ENCODE measurements around the gene AFTPH.

The AFTPH gene

DNA sequence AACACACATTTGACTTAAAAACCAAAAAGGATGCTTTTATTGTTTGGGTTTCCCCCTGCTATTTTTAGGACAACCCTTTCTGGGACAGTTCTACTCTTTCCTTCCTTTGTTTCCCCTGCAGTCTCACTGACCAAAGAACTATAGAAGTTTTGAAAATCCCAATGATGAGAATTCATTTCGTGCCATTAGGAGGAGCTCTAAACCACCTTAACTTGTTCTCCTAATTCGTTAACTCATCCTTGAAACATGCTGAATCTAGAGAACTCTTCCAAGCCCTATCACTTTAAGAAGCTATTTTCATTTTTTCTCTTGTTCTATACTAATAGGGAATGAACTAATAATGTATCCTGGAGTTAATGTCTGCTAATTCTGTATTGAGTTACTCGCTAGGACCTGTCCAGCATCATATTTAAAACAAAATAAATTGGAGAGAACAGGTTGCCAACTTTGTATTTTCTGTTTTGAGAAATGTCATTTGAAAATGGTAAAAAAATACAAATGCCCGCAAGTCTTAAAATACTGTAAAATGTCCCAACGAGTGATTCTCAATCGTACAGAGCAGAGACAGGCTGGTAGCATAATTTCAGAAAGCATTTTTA lies 62.9 kb downstream of the AFTPH start:
- DNase-seq (ENCODE audit: low read depth in 1 of 2, low spot score in 1 of 2), result no peak

DNA sequence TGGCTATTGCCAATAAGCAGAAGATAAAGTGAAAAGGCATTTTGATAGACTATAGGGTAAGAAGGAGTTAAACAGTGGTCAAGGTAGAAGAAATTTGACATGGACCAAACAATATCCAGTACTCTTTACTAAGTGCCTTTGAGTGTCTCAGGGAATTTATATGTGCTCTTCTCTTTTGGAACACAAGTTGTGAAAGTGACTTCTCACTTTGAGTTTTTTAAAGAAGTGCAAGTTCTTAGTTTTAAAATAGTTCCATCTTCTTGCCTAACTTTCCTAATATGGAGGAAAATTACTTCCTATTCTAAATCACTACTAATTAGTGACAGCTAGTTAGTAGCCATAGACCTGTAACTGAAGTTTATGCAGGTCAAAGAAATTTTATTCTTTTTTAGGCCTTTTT lies 63.4 kb downstream of the AFTPH start:
- DNase-seq (ENCODE audit: low read depth in 1 of 2, low spot score in 1 of 2), result no peak

DNA sequence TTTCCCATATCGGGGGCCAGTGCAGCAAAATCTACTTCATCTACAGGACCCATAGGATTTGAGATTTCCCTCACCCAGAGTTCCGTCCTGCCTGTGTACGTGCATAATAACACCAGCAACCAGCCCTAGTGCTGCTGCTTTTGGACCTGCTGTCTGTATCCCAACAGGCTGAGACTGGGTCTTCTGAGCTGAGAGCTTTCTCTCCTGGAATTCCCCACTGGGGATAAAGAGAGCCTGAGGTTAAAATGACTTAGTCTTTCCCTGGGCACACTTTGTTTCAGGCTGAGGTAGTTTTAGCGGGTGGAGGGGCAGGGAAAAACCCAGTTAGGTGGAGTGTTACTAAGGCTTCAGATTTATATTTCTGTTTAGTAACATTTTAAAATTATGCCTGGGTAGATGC lies 67.1 kb downstream of the AFTPH start:
- DNase-seq (ENCODE audit: low read depth in 1 of 2, low spot score in 1 of 2), result no peak

DNA sequence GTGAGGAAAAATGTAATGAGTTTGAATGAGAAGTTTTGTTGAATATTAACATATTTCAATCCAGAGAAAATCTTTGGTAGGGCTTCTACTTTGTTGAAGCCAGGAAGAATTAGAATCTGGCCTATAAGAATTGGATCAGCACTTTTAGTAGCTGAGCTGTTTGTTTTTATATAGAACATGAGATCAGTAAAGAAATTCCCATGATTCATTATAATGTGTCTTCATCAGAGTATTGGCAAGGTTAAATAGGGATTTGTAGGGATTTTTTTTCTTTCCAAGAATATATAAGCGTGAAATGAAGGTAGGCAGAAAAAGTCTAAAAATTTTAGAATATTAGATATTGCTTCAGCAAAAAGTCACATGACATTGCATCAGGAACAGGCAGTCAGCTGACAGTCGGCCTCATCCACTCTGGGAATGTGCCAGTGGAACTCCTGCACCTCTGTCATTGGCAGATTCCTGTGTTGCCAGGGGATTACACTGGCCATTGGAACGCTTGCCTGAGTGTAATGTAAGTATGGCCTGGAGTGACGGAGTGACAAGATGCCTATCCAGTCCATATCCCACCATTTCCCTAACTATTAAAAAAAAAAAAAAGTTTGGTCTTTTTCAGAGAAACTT lies 69.0 kb downstream of the AFTPH start:
- DNase-seq (ENCODE audit: low read depth in 1 of 2, low spot score in 1 of 2), result no peak

DNA sequence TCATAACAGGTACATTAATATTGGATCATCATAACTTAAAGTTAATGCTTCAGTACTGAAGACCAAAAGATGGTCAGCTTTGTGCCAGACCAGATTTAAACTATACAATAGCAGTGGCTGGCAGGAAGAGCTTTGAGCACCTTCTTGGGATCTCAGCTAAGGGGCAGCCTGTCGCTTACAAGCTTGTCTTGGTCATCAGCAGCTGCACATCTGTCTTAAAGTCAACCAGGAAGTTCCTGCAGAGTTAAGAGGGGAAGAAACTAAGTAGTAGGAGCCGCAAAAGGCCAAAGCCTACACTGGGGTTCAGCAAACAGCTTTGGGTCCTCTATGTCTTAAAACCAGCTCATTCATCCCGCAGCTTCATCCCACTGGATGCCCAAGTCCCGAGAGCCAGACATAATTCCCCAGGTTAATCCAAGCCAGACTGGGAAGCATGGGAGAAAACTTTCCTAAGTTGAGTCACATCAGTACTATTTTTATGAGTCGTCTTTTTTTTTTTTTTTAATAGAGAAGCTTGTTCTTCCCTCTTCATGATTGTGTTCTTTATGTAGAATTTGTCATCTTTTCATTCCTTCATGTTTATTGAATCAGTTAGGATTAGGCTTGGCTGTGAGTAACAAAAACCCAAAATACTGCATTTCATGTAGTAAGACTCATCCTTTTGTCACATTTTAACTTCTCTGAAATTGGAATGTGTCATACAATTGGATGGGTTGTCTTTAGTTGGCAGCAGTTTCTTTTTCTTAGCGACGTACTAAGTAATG lies 70.3 kb downstream of the AFTPH start:
- no peak for DNase-seq (ENCODE audit: low read depth in 1 of 2, low spot score in 1 of 2)

DNA sequence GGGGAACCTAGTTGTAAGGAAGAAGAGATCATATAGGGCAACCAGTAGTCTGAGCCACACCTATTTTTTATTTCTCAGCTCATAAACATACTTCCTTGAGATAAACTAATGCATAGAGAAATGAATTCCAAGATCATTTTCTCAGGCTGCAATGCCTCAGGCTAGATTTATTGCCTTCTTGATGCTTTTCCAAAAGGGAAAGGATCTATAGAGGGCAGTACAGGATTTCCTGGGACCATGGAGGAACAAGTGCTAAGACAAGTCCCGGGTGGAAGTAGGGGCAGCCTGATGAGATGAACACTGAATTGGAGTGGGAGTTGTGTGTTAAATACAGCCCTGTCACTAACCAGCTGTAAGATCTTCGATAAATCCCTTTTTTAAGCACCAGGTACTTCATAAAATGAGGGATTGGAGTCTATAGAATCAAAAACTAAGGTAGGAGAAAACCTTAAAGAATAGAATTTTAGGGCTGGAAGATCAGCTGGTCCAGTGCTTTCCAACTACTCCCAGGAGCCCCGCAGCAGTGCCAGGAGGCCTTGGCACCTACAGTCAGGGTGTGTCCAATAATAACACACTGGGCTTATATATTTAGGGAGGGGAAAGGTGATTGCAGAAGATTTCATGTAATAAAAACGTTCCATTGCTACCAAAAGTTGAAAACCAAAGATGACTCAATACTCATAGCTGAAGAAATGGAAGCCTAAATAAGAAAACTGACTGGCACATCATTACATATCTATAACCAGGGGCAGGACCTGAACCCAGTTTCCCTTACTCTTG lies 71.5 kb downstream of the AFTPH start:
- no peak for DNase-seq (ENCODE audit: low read depth in 1 of 2, low spot score in 1 of 2)

DNA sequence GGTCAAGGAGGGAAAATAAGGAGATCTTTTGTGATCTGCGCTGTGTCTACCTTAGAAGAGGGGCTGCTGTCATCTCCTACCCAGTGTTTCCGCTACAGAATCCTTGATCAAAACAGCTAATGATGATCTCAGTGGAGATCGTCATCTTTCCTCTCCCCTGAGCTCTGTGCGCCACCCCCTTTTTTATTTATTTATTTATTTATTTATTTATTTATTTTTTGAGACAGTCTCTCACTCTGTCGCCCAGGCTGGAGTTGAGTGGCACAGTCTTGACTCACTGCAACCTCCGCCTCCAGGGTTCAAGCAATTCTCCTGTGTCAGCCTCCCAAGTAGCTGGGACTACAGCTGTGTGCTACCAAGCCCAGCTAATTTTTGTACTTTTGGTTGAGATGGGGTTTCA lies 74.1 kb downstream of the AFTPH start:
- DNase-seq (ENCODE audit: low read depth in 1 of 2, low spot score in 1 of 2), result no peak

DNA sequence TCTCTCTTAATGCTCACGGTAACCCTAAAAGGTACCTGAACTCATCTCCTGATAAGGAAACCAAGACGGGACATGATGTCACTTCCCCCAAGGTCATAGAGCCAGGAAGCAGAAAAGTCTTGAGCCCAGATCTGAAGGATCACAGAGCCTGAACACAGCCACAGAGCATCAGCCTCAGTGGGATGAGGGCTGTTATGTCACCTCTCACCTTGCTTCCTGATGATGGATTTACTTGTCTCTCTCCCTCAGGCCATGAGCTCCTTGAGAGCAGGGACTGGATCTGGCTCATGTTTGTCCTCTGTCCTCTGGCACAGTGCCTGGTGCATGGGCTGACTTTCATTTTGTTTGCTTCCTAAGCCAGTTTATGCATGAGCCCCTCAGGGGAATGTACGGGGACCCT lies 75.3 kb downstream of the AFTPH start:
- no peak for DNase-seq (ENCODE audit: low read depth in 1 of 2, low spot score in 1 of 2)

DNA sequence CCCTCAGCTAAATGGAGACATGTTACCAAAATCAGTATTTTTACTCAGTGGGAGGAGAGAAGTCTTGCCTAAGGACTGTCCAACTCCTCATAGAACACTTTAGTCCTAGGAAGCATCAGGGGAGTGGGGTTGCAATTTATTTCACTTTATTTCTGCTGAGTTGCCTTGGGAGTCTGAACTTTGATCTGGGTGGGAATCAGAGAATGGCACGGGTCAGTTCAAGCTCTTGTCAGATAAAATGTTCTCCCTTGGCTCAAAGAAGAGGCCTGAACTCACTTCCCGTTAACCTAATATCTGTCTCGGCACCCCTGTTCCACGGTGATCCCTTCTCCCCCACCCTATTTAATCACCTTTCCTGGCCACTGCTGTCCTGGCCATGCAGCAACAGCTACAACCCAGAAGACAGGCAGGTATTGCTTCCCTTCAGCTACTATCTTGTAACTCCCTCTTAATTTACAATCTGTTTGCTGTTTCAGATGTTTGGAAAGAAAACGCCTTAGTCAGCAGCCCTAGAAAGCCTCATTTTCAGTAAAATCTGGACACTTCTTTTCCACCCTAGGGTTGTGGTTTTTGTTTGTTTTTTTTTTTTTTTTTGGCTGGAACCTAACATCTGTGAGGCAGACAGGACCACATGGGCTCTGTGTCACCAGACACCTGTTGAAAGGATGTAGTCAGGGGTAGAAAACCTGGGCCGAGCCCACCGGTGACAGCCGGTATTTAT lies 77.1 kb downstream of the AFTPH start:
- DNase-seq (ENCODE audit: low read depth in 1 of 2, low spot score in 1 of 2), result no peak

DNA sequence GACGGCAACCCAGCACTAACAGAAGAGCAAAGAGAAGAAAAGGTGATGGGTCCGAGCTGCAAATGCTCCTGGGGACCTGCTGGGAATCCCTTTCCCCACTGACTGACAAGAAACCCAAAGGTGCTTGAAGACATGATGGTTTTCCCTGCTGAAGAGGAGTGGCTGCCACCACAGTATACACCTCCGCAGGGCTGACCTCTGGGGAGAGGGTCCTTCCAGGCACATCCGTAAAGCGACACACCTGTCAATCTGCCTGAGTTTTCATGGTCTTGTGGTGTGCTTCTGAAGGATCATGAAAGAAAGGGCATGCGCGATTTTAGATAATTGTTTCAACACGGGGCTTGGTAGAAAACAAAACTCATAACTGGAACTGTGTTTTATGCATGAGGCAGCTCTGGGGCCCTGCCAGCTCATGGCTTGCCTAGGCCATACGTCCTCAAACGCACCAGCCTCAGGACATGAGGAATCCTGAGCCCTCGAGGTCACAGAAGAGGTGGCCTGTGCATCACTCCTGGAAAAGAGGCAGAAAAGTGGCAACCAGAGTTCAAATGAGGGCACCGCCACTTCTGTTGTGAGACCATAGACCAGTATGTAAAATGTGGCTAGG lies 77.8 kb downstream of the AFTPH start:
- DNase-seq (ENCODE audit: low read depth in 1 of 2, low spot score in 1 of 2), result no peak

DNA sequence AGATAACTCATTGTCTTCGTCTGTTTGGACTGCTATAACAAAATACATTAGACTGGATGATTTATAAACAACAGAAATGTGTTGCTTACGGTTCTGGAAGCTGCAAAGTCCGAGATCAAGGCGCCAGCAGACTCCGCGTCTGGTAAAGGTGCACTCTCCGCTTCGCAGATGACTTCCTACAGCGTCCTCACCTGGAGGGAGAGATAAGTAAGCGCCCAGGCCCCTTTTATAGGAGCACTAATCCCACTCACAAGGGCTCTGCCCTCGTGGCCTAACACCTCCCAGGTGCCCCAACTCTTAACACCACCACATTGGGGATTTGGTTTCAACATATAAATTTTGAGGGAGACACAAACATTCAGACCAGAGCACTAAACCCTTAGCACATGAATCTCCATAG lies 78.3 kb downstream of the AFTPH start:
- no peak for DNase-seq (ENCODE audit: low read depth in 1 of 2, low spot score in 1 of 2)

DNA sequence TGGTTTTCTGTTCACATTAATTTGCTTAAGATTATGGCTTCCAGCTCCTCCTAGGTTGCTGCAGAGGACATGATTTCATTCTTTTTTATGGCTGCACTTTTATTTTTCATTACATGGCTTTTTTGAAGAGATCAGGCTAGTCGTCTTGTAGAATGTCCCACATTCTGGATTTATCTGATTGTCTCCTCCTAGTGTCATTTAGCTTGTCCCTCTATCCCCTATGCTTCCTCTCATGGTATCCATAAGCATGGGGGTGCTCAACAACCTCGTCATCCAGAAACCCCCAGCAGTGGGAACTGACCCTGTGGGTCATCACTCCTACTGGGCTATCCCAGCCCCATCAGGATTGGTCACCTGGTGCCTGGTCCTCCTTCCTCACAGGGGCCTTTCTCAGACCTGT lies 80.0 kb downstream of the AFTPH start:
- DNase-seq (ENCODE audit: low read depth in 1 of 2, low spot score in 1 of 2), result no peak

DNA sequence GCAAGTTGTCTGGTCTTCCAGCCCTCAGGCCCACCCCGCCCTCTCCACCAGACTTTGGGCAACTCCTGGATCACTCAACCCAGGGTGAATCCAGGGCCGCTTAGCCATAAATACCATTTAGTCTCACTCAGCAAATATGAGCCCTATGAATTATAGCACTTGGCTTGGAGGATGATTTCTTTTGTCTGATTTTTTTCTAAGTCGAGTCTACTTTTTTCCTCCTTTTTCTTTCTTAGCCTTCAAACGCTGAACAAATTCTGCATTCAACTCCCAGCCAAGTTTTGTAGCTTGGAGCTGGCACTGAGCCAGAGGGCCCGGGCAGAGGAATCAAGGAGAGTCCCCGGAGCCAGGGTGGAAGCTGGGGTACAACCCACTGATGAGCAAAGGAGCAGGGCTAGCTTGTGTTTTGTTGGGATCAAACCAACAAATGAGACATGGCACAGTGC lies 80.9 kb downstream of the AFTPH start:
- DNase-seq (ENCODE audit: low read depth in 1 of 2, low spot score in 1 of 2), result no peak

DNA sequence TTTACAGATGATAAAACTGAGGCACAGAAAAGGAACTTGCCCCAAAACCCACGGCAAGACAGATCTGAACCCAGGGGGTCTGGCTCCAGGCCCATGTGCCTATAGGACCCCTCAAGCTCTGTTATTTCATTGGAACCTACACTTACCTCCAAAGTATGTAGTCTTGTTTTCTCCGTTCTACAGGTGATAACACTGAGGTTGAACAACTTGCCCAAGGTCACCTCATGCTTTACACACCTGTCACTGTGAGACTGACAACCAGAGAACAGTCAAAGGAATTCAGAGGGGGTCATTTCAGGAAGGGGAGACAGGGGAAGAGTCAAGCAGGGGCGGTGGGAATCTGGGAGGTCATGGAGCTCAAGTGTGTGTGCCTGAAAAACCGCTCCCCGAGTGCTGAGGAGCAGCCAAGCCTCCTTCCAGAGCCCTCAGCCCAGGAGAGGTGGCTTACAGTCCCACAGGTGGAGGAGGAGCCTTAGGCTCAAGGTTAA lies 81.9 kb downstream of the AFTPH start:
- DNase-seq (ENCODE audit: low read depth in 1 of 2, low spot score in 1 of 2), result no peak

DNA sequence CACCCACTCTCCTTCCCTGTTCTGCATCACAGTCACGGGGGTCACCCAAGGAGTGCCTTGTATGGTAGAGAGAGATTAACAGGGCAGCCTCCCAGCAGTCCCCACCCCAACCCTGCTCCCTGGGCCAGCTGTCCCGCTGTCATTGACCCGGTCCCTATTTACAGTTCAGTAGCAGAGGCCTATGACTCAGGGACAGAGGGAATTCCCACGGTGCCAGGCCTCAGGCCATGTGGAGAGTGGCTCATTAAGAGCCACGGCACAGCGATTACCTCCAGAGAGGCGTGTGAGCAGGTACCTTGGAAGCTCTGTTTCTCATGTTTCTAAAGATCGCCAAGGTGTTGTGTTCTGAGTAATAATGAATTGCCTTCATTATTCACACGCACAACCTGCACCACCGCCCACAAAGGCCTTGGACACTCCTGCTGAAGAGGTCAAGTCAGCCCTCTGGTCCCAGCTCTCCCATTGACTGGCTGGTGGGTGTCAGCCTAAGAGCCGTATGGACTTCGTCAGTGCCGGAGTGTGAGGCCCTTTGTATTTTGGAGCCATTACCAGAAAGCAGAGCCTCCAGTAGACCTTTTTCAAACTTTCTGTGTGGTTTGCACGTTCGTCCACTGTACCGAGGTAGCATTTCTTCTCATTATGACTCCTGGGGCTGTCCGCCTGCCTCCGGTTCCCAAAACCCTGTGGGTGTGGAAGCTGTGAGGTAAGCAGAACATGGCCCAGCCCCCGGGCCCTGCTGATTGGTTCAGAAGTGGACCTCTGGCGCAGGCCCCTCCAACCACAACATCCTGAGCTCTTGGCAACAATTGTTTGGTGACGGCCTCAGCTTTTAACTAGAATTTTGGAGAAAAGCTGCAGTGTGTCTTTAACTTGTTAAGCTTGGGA lies 82.6 kb downstream of the AFTPH start:
- DNase-seq (ENCODE audit: low read depth in 1 of 2, low spot score in 1 of 2), result peak; percentile 61

DNA sequence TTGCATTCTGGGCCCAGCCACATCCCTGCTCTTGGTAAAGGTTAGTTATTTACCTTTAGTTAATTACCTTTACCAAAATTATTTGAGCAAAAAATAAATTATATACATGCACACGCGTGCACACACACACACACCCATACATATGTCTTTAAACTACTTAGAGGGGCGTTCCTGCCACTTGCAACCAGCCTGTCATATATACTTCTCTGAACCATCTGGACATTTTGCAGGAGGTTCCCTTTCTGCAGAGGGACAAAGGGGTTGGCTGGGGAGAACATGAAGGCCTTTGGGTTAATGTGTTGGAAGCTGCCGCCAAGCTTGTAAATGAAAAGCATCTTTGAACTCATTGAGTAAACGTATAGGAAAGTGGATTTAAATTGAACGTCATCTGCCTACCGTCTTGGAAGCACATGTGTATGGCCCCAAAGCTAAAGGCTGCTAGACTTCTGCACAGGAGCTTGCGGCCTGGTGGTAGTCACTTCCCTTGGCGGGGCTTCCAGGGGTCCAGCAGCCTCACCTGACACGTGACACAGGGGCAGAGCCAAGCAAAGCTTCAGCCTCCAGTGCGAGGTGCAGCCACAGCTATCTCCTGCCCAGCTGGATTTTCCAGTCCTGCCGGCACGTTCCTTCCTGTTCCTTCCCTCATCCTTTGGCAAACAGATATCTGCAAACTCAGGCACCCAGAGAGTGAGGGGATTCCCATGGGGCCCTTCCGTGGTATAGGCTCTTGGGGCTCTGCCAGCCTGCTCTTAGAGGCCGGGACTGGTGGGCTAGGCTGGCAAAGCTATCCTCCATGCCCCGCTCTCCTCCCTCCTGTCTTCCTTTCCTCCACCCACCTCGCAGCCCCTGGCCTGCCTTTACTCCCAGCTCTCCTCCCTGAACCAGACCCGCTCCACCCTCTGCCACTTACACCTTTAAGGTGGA lies 83.5 kb downstream of the AFTPH start:
- no peak for DNase-seq (ENCODE audit: low read depth in 1 of 2, low spot score in 1 of 2)

DNA sequence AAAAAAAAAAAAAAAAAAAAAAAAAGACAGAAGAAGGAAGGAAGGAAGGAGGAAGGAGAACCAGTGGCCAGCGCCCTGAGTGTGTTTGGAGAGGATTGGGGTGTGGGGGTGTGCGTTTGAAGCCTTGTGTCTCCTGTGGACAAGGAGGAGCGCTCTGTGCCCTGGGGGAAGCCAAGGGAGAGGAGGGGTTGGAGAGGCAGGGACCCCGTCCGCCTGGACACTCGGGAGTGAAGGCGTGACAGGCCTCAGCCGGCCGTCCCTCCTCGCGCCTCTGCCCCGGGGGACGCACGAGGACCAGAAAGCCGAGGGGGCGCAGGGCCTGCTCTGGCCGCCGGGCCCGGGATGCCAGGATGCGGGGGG lies 84.7 kb downstream of the AFTPH start:
- no peak for DNase-seq (ENCODE audit: low read depth in 1 of 2, low spot score in 1 of 2)

DNA sequence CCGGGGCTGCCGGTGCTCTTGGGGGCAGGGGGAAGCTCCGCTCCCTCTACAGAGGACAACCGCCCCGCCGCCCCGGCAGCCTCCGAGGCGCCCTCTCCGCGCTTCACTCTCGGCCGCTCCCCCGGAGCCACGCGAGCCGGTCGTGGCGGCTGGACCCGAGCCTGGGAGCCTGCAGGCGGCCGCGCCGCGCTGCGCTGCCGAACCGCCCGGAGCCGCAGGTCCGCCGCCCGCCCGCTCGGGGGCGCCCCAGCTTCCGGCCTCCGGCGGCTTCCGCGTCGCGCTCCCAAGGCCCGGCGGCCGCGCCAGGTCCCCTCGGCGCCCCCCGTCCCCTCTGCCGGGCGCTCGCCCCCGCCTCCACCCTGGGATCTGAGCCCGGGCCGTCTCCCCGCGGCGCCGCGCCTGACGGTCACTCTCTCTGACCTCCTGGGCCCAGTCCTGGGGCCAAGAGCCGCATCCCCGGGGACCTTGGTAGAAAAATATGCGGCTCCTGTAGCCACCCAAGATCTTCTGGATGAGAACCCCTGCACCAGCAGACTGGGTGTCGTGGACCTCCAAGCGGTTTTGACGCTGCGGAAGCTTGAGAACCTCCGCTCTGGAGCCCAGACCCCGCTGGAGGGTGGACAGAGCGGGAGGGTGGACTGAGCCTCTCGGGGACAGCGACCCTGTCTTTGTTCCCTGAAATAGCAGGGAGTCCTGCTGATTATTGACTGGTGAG lies 85.3 kb downstream of the AFTPH start:
- peak; percentile 41 to 64 for DNase-seq (ENCODE audit: low read depth in 1 of 2, low spot score in 1 of 2)

Measured in stimulated activated CD4-positive, alpha-beta T cell treated with anti-CD3 and anti-CD28 coated beads, Interleukin-15, amount 100 ng/mL, for 1 hour (primary cell).